ENCODE data around the gene PRDX1.
"Not testable (repeated sequence)": the region's sequence is repeated elsewhere in the genome, so short reads cannot be mapped to it uniquely, and the experiment has no call there.

PRDX1 gene

DNA sequence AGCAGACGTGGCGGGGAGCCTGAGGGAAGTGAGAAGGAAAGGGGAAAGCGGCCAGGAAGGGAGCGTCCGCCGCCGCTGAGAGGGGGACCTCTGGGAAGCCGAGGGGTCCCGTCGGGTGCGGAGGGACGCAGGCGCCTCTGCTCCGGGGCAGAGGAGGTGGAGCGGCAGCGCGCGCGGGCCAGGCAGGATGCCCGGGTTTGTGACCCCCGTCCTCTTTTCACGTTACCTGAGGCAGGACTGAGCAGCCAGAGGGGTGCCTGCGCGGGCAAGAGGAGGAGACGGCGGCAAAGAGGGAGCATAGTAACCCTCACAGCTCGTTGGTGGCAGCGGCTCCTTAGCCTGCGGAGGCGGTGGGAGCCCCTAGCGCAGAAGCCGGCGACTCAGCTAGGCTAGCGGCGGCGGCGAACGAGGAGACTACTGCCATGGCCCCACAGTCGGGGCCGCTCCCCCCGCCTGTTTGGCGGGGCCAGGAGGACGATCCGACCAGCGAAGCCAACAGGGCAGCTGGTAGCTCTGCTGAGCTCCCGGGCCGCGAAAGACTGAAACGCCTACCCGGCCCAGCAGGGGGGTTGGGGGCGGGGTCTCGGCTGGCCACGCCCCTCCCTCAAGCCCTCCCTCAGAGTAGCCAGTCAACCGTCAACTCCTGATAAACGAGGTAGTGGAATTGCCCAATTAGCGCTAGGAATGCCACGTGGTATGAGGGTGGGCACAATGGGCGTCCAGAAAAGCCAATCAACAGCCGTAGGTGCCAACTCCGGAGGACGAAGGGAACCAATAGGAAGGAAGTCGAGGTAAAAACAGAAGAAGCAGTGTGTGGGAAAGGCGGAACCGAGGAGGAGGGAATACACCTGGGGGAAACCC is 30.8 kb downstream of the PRDX1 start, which contains the start of gene TESK2:
Gene TESK2, minus strand, starts transcription at position 538 of the 861 bp plus-strand sequence. CDS start 33,378 bp downstream, outside the sequence.
- TF ChIP-seq, protein P1, sequence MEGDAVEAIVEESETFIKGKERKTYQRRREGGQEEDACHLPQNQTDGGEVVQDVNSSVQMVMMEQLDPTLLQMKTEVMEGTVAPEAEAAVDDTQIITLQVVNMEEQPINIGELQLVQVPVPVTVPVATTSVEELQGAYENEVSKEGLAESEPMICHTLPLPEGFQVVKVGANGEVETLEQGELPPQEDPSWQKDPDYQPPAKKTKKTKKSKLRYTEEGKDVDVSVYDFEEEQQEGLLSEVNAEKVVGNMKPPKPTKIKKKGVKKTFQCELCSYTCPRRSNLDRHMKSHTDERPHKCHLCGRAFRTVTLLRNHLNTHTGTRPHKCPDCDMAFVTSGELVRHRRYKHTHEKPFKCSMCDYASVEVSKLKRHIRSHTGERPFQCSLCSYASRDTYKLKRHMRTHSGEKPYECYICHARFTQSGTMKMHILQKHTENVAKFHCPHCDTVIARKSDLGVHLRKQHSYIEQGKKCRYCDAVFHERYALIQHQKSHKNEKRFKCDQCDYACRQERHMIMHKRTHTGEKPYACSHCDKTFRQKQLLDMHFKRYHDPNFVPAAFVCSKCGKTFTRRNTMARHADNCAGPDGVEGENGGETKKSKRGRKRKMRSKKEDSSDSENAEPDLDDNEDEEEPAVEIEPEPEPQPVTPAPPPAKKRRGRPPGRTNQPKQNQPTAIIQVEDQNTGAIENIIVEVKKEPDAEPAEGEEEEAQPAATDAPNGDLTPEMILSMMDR (conservative IDR thresholded peaks at IDR 0.05; ENCODE audit: low read depth, low read length), result no peak
- DNase-seq (ENCODE audit: low read depth), result peak; percentile 100
- peak within 1 kb of the TSS; percentile 72 for H3K4me3 ChIP-seq (ENCODE audit: low read depth, low read length)

DNA sequence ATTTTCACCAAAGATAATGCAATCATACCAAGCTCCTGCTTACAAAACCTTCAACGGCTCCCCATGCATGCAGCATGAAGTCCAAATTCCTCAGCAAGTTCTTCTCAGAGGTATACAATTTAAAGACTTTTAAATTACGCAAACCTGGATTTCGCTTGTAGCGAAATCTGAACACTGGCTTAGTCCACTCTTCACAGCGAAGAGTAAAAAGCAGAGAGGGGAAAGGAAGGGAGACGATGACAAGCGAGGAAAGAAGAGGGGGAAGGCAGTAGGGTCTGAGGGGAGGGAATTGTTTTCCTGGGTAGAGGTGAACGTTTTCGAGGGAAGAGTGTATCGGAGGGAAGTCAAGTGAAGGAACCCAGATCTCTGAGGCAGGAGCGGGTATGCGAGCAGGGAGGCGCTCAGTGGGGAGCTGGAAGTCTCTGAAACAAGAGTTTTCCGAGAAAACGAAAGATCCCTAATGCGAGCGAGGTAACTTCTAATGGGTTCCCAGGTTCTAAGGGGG is 31.5 kb downstream of the PRDX1 start:
- peak; percentile 47 for DNase-seq (ENCODE audit: low read depth)
- H3K4me3 ChIP-seq (ENCODE audit: low read depth, low read length), result peak overlapping the region; percentile 72
- TF ChIP-seq, protein P1 (conservative IDR thresholded peaks at IDR 0.05; ENCODE audit: low read depth, low read length), result no peak

DNA sequence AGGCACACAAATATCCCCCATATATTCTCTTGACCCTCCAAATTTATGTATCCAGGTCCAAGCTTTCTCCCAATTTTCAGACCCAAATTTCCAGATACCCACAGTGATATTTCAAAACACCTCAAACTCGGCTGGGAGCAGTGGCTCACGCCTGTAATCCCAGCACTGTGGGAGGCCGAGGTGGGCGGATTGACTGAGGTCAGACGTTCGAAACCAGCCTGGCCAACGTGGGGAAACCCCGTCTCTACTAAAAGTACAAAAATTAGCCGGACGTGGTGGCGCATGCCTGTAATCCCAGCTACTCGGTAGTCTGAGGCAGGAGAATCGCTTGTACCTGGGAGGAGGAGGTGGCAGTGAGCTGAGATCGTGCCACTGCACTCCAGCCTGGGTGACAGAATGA is 32.3 kb downstream of the PRDX1 start:
- H3K4me3 ChIP-seq (ENCODE audit: low read depth, low read length), result not testable (repeated sequence)

DNA sequence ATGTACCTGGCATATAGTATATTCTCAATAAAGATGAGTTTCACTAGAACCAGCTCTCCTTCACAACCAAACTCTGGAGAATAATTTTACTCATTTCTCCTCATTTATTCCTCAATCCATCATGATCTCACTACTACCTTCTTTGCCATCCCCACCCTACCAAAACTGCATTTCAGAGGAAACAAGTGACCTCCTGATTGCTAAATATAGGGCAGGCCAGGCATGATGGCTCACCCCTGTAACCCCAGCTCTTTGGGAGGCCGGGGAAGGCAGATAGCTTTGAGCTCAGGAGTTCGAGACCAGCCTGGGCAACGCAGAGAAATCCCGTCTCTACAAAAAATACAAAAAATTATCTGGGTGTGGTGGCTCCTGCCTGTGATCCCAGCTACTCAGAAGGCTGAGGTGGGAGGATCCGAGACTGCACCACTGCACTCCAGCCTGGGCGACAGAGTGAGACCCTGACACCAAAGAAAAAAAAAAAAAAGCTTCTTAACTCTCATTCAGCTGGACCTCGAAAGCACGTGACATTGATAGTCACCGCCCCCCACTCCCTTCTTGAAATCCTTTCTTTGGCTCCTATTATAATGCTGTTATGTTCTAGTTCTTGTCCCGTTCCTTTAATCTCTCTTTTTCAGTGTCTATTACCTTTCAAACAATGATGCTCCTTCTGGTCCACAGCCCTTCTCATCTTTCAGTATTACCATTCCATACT is 32.9 kb downstream of the PRDX1 start:
- TF ChIP-seq, protein P1 (conservative IDR thresholded peaks at IDR 0.05; ENCODE audit: low read depth, low read length), result no peak
- DNase-seq (ENCODE audit: low read depth), result no peak

More for the DNA sequence above, 32.3 kb downstream of the PRDX1 start:
- DNase-seq (ENCODE audit: low read depth), result not testable (repeated sequence)

DNA sequence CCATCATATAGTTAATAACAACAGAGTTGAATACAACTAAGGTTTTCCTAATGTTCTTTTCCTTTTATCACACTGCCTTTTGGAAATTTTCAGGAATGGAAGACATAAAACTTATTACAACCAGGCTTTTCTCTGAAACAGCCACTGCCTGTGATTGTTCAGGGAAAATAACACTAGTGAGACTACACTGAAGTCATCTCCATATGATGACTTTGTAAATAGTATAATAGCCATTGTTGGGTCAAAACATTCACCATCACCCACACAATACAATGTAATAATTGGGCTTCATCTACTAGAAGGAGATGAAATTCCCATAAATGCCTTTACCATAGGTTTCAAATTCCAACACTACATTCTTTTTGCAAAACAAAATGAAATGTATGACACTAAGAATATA is 35.7 kb downstream of the PRDX1 start:
- DNase-seq (ENCODE audit: low read depth), result no peak
- H3K4me3 ChIP-seq (ENCODE audit: low read depth, low read length), result no peak overlapping the region
- TF ChIP-seq, protein P1 (conservative IDR thresholded peaks at IDR 0.05; ENCODE audit: low read depth, low read length), result no peak

More for the DNA sequence above, 32.9 kb downstream of the PRDX1 start:
- H3K4me3 ChIP-seq (ENCODE audit: low read depth, low read length), result no peak overlapping the region

DNA sequence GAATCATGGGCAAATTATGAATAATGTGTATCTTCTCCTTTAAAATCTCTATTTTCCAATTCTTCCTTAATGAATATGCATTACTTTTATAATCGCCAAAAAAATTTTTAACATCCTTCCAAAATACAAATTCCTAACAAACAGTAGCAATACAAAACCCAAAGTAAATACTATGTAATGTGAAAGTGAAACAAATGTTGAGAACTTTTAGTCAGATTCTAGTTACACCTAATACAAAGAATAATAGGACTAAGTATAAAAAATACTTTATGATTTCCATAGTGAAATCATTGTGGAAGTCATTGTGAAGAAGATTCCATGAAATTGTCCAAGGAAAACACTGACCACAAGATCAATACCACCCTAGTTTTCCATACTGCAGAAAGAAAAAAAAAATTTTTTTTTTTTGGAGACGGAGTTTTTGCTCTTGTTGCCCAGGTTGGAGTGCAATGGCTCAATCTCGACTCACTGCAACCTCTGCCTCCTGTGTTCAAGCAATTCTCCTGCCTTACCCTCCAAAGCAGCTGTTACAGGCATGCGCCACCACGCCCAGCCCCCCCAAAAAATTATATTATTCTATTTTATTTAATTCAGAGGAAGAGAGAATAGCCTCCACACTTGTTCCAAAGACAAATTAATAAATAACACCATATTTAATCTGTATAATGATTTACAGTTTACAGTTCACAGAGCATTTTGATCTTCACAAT is 42.5 kb downstream of the PRDX1 start:
- TF ChIP-seq, protein P1 (conservative IDR thresholded peaks at IDR 0.05; ENCODE audit: low read depth, low read length), result no peak
- no peak overlapping the region for H3K4me3 ChIP-seq (ENCODE audit: low read depth, low read length)
- no peak for DNase-seq (ENCODE audit: low read depth)

All from choroid plexus epithelial cell (primary cell).